Ammon's horn (tissue), 1 donor: ENCODE results near the gene CRHR2.
"Not testable (repeated sequence)": the region's sequence is repeated elsewhere in the genome, so short reads cannot be mapped to it uniquely, and the experiment has no call there.

Source experiments
- DNase-seq: peaks from one replicate; pipeline ENCODE4 v3.0.0-alpha.2; 2016; ENCODE audit warnings: low spot score

CRHR2 gene

GRCh38 chr7:30654296-30655090 is 27.8 kb downstream of the CRHR2 start:
- no peak for DNase-seq

GRCh38 chr7:30652698-30653641 is 29.3 kb downstream of the CRHR2 start:
- DNase-seq, result no peak

- DNase-seq, result no peak
Observed at GRCh38 chr7:30652132-30652531, 30.1 kb downstream of the CRHR2 start.

GRCh38 chr7:30650421-30650808 is 31.8 kb downstream of the CRHR2 start:
- DNase-seq, result no peak

- no peak for DNase-seq
Observed at GRCh38 chr7:30649717-30650420, 32.4 kb downstream of the CRHR2 start.

- DNase-seq, result no peak
Observed at GRCh38 chr7:30648744-30649540, 33.3 kb downstream of the CRHR2 start.

GRCh38 chr7:30647589-30648364 is 34.5 kb downstream of the CRHR2 start:
- DNase-seq, result no peak

GRCh38 chr7:30646154-30646553 is 36.1 kb downstream of the CRHR2 start:
- DNase-seq, result no peak

- DNase-seq, result no peak
Observed at GRCh38 chr7:30645661-30646060, 36.6 kb downstream of the CRHR2 start.

GRCh38 chr7:30644286-30644955 is 37.8 kb downstream of the CRHR2 start:
- no peak for DNase-seq

- no peak for DNase-seq
Observed at GRCh38 chr7:30642789-30643188, 39.5 kb downstream of the CRHR2 start.

- DNase-seq, result not testable (repeated sequence)
Observed at GRCh38 chr7:30642322-30642721, 39.9 kb downstream of the CRHR2 start.

GRCh38 chr7:30635798-30636197 is 46.5 kb downstream of the CRHR2 start:
- DNase-seq, result no peak

GRCh38 chr7:30634634-30635201 is 47.5 kb downstream of the CRHR2 start:
- no peak for DNase-seq

- no peak for DNase-seq
Observed at GRCh38 chr7:30634193-30634626, 48.0 kb downstream of the CRHR2 start.

- no peak for DNase-seq
Observed at GRCh38 chr7:30633223-30633622, 49.0 kb downstream of the CRHR2 start.

- DNase-seq, result no peak
Observed at GRCh38 chr7:30630986-30631385, 51.3 kb downstream of the CRHR2 start.

GRCh38 chr7:30627026-30627425 is 55.2 kb downstream of the CRHR2 start:
- no peak for DNase-seq

- no peak for DNase-seq
Observed at GRCh38 chr7:30625283-30625682, 57.0 kb downstream of the CRHR2 start.

- no peak for DNase-seq
Observed at GRCh38 chr7:30618961-30619360, 63.3 kb downstream of the CRHR2 start.
